ENCODE data around the gene KIF26B.
A peak's percentile ranks its signal among the peaks of the same experiment; 100 is the strongest.
"Not testable (repeated sequence)": the region's sequence is repeated elsewhere in the genome, so short reads cannot be mapped to it uniquely, and the experiment has no call there.

Gene KIF26B

GRCh38 chr1:245290836-245291235 is 136.1 kb downstream of the KIF26B start:
- no peak for DNase-seq

DNA sequence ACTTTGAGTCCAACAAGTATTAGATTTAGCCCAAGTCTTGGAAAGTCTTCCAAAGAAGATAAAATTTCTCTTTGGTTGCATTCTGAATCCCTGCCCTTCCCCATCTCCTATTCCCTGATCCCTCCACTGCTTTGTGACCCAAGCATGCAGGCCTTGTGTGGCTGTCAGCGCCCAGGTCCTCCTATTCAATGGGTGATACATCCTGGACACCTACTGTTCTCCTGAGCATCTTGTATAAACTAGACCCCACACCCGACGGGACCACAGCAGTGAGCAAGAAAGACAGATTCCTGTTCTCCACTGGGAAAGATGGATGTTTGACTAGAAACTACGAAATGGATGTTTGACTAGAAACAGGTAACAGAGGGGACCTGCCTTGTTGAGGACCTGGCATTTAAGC is 136.6 kb downstream of the KIF26B start:
- DNase-seq, result no peak

GRCh38 chr1:245292141-245292540 is 137.4 kb downstream of the KIF26B start:
- DNase-seq, result no peak

GRCh38 chr1:245292553-245292952 is 137.8 kb downstream of the KIF26B start:
- DNase-seq, result no peak

DNA sequence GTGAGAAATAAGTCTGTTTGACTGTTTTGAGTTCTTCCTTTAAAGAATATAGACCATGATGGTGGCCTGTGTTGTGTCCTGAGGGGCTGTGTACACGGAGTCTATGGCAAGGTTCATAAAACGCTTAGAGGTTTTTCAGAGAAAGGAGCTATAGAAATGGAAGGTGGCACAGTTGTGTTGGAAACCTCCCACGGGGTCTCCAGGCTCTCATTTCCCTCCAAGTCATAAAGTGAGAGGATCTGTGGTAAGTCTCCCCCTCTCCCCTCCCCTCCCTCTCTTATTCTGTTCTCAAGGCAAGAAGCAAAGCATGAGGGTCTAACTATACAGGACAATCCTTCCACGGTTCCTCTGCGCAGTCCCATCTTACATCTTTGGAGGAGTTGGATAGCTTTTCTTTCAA is 139.2 kb downstream of the KIF26B start:
- DNase-seq, result no peak

- no peak for DNase-seq
These were observed 144.0 kb downstream of the KIF26B start for GRCh38 chr1:245298781-245299180.

DNA sequence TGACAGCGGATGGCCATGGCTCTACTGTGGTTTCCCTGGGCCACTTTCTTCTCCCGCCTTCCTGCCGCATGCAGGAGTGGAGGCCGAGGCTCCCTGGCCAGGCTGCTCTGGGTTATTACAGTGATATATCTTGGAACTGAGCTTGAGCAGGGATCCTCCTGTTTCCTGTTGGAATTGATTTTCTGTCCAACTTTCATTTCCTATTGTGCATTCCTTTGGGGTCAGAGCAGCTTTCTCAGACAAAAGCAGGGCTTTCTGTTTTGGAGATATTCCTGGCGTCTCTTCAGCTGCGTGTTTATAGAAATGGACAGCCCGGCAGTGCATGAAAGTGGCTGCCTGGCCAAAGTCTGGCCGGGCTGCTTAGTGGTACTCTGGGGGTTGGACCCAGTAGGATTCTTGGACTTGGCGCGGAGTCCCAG is 146.4 kb downstream of the KIF26B start:
- peak; percentile 63 for DNase-seq

- DNase-seq, result no peak
These were observed 147.1 kb downstream of the KIF26B start for GRCh38 chr1:245301921-245302320.

DNA sequence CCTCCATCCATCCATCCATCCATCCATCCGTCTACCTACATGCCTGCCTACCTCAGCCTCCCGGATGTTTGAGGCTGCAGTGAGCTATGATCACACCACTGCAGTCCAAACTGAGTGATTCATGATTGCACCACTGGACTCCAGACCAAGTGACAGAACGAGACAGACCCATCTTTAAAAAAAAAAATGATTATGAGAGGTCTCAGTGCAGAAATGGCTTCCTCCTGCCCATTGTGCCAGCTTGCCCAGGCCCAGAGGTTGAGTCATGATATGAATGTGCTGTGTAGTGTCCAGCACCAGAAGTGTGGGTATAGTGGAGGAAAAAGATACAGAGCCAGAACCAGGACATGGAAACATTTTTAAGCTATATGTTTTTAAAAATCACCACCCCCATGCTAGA is 149.9 kb downstream of the KIF26B start:
- DNase-seq, result no peak

DNA sequence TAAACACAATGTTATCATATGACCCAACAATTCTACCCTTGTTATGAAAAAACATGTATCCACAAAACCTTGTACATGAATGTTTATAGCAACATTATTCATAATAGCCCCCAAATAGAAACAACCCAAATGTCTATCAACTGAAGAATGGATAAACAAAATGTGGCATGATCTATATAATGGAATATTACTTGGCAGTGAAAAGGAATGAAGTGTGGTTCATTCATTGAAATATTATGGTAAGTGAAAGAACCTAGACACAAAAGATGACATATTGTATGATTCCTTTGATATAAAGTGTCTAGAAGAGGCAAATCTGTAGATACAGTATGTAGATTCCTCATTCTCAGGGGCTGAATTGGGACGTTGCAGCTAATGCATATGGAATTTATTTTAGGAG is 151.2 kb downstream of the KIF26B start:
- no peak for DNase-seq

- no peak for DNase-seq
These were observed 152.0 kb downstream of the KIF26B start for GRCh38 chr1:245306628-245307410.

DNA sequence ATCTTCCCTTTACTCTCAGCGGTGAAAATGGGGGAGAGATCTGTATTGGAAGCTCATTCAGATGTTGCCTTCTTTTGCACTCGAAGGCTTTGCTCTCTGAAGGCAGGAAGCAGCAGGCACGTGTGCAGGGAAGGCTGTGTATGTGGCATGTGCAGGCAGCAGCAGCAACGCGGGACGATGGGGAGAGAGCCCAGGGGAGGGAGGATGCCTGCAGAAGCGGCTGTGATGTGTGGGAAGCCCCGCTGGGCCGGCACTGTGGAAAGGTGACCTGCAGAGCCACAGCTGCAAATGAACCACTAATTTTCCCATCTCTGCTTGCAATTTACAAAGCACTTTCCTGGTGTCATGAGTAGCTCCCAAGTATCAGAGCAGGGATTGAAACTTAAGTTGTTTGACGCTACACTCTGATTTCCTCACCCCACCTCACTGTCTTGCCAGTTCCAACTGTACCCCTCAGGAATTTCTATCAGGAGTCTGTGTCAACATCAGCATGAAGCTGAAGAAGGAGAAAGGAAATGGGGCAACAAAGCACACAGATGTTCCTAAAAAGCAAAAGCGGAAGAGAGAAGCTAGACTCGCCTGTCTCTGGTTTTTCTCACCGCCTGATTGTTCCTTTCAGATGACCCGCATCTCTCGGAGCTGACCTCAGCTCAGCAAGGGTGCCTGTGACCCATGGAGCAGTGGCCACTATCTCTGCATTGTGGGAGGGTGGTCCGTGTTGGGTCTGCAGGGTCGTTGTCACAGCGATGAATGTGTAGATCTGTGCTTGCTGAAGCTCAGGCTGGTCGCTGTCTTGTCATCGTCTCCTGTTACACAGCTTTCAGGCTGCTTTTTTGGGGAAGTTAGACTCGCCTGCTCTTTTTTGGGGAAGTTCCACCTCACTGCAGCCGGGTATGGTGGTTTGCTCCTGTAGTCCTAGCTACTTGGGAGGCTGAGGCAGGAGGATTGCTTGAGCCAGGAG is 156.1 kb downstream of the KIF26B start:
- no peak for DNase-seq

DNA sequence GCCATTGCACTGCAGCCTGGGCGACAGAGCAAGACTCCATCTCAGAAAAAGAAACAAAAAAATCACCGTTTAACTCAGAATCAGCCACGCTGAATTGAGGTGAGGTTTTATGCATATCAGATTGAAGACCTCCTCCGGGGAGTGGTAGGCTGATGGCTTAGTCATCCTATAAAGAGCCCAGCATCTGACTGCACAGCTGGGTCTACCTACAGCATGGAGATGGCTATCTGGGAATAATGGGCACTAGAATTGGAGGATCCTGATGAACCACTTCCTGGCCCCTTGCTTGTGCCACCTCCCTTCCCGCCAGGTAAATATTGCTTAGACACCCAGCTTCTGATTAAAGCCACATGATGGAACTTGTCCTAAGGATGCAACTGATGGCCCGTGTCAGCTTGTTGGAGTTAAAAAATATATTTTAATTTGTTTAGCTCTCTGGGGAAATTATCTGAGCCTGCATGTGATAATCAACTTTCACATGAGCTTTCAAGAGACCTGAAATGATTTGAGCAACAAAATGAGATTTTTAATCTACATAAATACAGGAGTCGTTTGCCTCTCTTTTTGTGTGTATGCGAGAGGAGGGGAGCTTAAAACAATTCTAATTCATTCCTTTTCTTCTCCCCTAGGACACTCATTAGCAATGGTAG is 157.2 kb downstream of the KIF26B start:
- no peak for DNase-seq

GRCh38 chr1:245313576-245313975 is 158.8 kb downstream of the KIF26B start:
- no peak for DNase-seq

GRCh38 chr1:245316784-245317183 is 162.0 kb downstream of the KIF26B start:
- no peak for DNase-seq

GRCh38 chr1:245317217-245317616 is 162.4 kb downstream of the KIF26B start:
- no peak for DNase-seq

- DNase-seq, result no peak
These were observed 164.3 kb downstream of the KIF26B start for GRCh38 chr1:245319094-245319493.

GRCh38 chr1:245322673-245323072 is 167.9 kb downstream of the KIF26B start:
- DNase-seq, result no peak

DNA sequence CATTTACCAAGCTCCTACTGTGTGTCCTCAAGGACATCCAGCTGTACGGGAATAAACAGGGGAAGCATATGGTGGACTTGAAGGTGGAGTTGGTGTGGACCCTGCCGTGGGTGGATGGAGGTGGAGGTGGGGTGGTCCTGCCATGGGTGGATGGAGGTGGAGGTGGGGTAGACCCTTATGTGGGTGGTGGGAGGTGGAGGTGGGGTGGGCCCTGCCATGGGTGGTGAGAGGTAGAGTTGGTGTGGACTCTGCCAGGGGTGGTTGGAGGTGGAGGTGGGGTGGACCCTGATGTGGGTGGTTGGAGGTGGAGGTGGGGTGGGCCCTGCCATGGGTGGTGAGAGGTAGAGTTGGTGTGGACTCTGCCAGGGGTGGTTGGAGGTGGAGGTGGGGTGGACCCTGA is 169.0 kb downstream of the KIF26B start:
- not testable (repeated sequence) for DNase-seq

GRCh38 chr1:245325922-245326795 is 171.4 kb downstream of the KIF26B start:
- no peak for DNase-seq

- DNase-seq, result no peak
These were observed 172.6 kb downstream of the KIF26B start for GRCh38 chr1:245327360-245327759.

- DNase-seq, result no peak
These were observed 173.1 kb downstream of the KIF26B start for GRCh38 chr1:245327842-245328241.
